Right lobe of liver (tissue), 4 donors: Measurements from ENCODE around the gene EIF2B4.

Source experiments
- CTCF ChIP-seq, 4 donors: fragments of 200-600 bp in 3 of 4; fragments of 450-650 bp in 1 of 4; IDR thresholded peaks; one replicate each; pipeline versions ENCODE4 v1.5.1 to v1.8.0; 2016 to 2022; ENCODE audit warnings: antibody characterized with exemption in 4 of 4, mild to moderate bottlenecking in 2 of 4
- POLR2A ChIP-seq: fragments of 450-650 bp; IDR thresholded peaks from one replicate; pipeline ENCODE4 v1.6.1; 2017; ENCODE audit warnings: antibody characterized with exemption, mild to moderate bottlenecking
- donor health status: DM: no; HTN: no; CAD: no.
- donor health status: DM: no; HTN: no; CAD: no.
- donor health status: DM: no; HTN: yes; CAD: no.

GRCh38 chr2:27379383-27379835 lies 9.3 kb upstream of the EIF2B4 start:
- TF ChIP-seq POLR2A (no peak), CTCF (IDR thresholded peaks at IDR 0.05) (no peak)
